ENCODE results near the gene PTGR2. TPM values are rescaled to one million over a fixed set of nuclear protein-coding genes. Genes with fewer than 3 reads are reported as not detected.
"Not testable (repeated sequence)": the region's sequence is repeated elsewhere in the genome, so short reads cannot be mapped to it uniquely, and the experiment has no call there.

PTGR2 gene
- polyA plus RNA-seq, 4 donors = 8.2 to 15.7 (median 13.4) TPM

- no peak for FAIRE-seq
- H3K27me3 ChIP-seq (ENCODE audit: control insufficient read depth in 3 of 3, insufficient read depth in 3 of 3, low read length in 3 of 3) = no peaks in the 10 kb centered on the region
- peaks cover 0 to 24% (median 12%) of the 10 kb centered on the region in 3 donors for H3K4me1 ChIP-seq (ENCODE audit: control insufficient read depth in 3 of 3, insufficient read depth in 2 of 3, low read depth in 1 of 3, low read length in 2 of 3)
- H3K4me3 ChIP-seq (ENCODE audit: low read depth in 1 of 3, low read length in 3 of 3) = no peak overlapping the region
- peaks cover 0 to 12% (median 2%) of the 10 kb centered on the region in 3 donors for H3K36me3 ChIP-seq (ENCODE audit: control insufficient read depth in 3 of 3, insufficient read depth in 2 of 3, low read depth in 1 of 3, low read length in 3 of 3)
- WGBS, 3 donors = 55 to 79% (median 55%) methylated on average over 8 of the region's 8 CpGs
- no peaks in the 10 kb centered on the region for H3K9me3 ChIP-seq (ENCODE audit: control insufficient read depth in 2 of 2, insufficient read depth in 1 of 2, low read depth in 1 of 2, low read length in 1 of 2)
- H3K27ac ChIP-seq (ENCODE audit: low read depth in 1 of 3, low read length in 2 of 3) = peak overlapping the region in 2 of 3 donors; percentile 3 to 16
- DNase-seq = peak; percentile 27 to 69
Measured at GRCh38 chr14:73865534-73866113, 14.0 kb downstream of the PTGR2 start.

GRCh38 chr14:73869754-73870153 is 18.1 kb downstream of the PTGR2 start:
- 92 to 98% (median 96%) methylated on average over 10 to 11 of the region's 11 CpGs for WGBS, 3 donors
- not testable (repeated sequence) for H3K27ac ChIP-seq (ENCODE audit: low read depth in 1 of 3, low read length in 2 of 3); H3K36me3 ChIP-seq (ENCODE audit: control insufficient read depth in 3 of 3, insufficient read depth in 2 of 3, low read depth in 1 of 3, low read length in 3 of 3); H3K4me1 ChIP-seq (ENCODE audit: control insufficient read depth in 3 of 3, insufficient read depth in 2 of 3, low read depth in 1 of 3, low read length in 2 of 3); DNase-seq; H3K27me3 ChIP-seq (ENCODE audit: control insufficient read depth in 3 of 3, insufficient read depth in 3 of 3, low read length in 3 of 3); H3K4me3 ChIP-seq (ENCODE audit: low read depth in 1 of 3, low read length in 3 of 3); H3K9me3 ChIP-seq (ENCODE audit: control insufficient read depth in 2 of 2, insufficient read depth in 1 of 2, low read depth in 1 of 2, low read length in 1 of 2); FAIRE-seq

GRCh38 chr14:73870525-73871235 is 19.0 kb downstream of the PTGR2 start:
- no peak for FAIRE-seq

GRCh38 chr14:73873660-73874059 is 22.0 kb downstream of the PTGR2 start:
- Histone ChIP-seq H3K4me1 (ENCODE audit: control insufficient read depth in 3 of 3, insufficient read depth in 2 of 3, low read depth in 1 of 3, low read length in 2 of 3) (no peaks in the 10 kb centered on the region), H3K4me3 (ENCODE audit: low read depth in 1 of 3, low read length in 3 of 3) (no peak overlapping the region), H3K36me3 (ENCODE audit: control insufficient read depth in 3 of 3, insufficient read depth in 2 of 3, low read depth in 1 of 3, low read length in 3 of 3) (peaks cover 0 to 1% (median 0%) of the 10 kb centered on the region in 3 donors), H3K9me3 (ENCODE audit: control insufficient read depth in 2 of 2, insufficient read depth in 1 of 2, low read depth in 1 of 2, low read length in 1 of 2) (no peaks in the 10 kb centered on the region), H3K27ac (ENCODE audit: low read depth in 1 of 3, low read length in 2 of 3) (no peak overlapping the region), H3K27me3 (ENCODE audit: control insufficient read depth in 3 of 3, insufficient read depth in 3 of 3, low read length in 3 of 3) (no peaks in the 10 kb centered on the region)
- no peak for FAIRE-seq
- DNase-seq = no peak
- WGBS, 3 donors = 74 to 88% (median 79%) methylated on average over 3 of the region's 3 CpGs

More at GRCh38 chr14:73870525-73871235, 19.0 kb downstream of the PTGR2 start:
- Histone ChIP-seq H3K9me3 (ENCODE audit: control insufficient read depth in 2 of 2, insufficient read depth in 1 of 2, low read depth in 1 of 2, low read length in 1 of 2) (no peaks in the 10 kb centered on the region), H3K27ac (ENCODE audit: low read depth in 1 of 3, low read length in 2 of 3) (no peak overlapping the region), H3K27me3 (ENCODE audit: control insufficient read depth in 3 of 3, insufficient read depth in 3 of 3, low read length in 3 of 3) (no peaks in the 10 kb centered on the region), H3K36me3 (ENCODE audit: control insufficient read depth in 3 of 3, insufficient read depth in 2 of 3, low read depth in 1 of 3, low read length in 3 of 3) (no peaks in the 10 kb centered on the region), H3K4me3 (ENCODE audit: low read depth in 1 of 3, low read length in 3 of 3) (no peak overlapping the region), H3K4me1 (ENCODE audit: control insufficient read depth in 3 of 3, insufficient read depth in 2 of 3, low read depth in 1 of 3, low read length in 2 of 3) (no peaks in the 10 kb centered on the region)
- 88 to 98% (median 96%) methylated on average over 2 of the region's 2 CpGs for WGBS, 3 donors
- DNase-seq = no peak

GRCh38 chr14:73877790-73878189 is 26.2 kb downstream of the PTGR2 start:
- FAIRE-seq (no peak), DNase-seq (no peak)
- Histone ChIP-seq H3K36me3 (ENCODE audit: control insufficient read depth in 3 of 3, insufficient read depth in 2 of 3, low read depth in 1 of 3, low read length in 3 of 3) (peaks cover 0 to 1% (median 0%) of the 10 kb centered on the region in 3 donors), H3K4me3 (ENCODE audit: low read depth in 1 of 3, low read length in 3 of 3) (no peak overlapping the region), H3K9me3 (ENCODE audit: control insufficient read depth in 2 of 2, insufficient read depth in 1 of 2, low read depth in 1 of 2, low read length in 1 of 2) (no peaks in the 10 kb centered on the region), H3K4me1 (ENCODE audit: control insufficient read depth in 3 of 3, insufficient read depth in 2 of 3, low read depth in 1 of 3, low read length in 2 of 3) (no peaks in the 10 kb centered on the region), H3K27me3 (ENCODE audit: control insufficient read depth in 3 of 3, insufficient read depth in 3 of 3, low read length in 3 of 3) (no peaks in the 10 kb centered on the region), H3K27ac (ENCODE audit: low read depth in 1 of 3, low read length in 2 of 3) (no peak overlapping the region)
- 84 to 94% (median 88%) methylated on average over 3 of the region's 3 CpGs for WGBS, 3 donors

- Histone ChIP-seq H3K4me3 (ENCODE audit: low read depth in 1 of 3, low read length in 3 of 3) (no peak overlapping the region), H3K36me3 (ENCODE audit: control insufficient read depth in 3 of 3, insufficient read depth in 2 of 3, low read depth in 1 of 3, low read length in 3 of 3) (peaks cover 0 to 1% (median 0%) of the 10 kb centered on the region in 3 donors), H3K27me3 (ENCODE audit: control insufficient read depth in 3 of 3, insufficient read depth in 3 of 3, low read length in 3 of 3) (no peaks in the 10 kb centered on the region), H3K27ac (ENCODE audit: low read depth in 1 of 3, low read length in 2 of 3) (no peak overlapping the region), H3K9me3 (ENCODE audit: control insufficient read depth in 2 of 2, insufficient read depth in 1 of 2, low read depth in 1 of 2, low read length in 1 of 2) (no peaks in the 10 kb centered on the region), H3K4me1 (ENCODE audit: control insufficient read depth in 3 of 3, insufficient read depth in 2 of 3, low read depth in 1 of 3, low read length in 2 of 3) (no peaks in the 10 kb centered on the region)
- WGBS, 3 donors = 86 to 92% (median 89%) methylated on average over 6 of the region's 6 CpGs
- DNase-seq (no peak), FAIRE-seq (no peak)
Measured at GRCh38 chr14:73878436-73878835, 26.8 kb downstream of the PTGR2 start.

- H3K4me1 ChIP-seq (ENCODE audit: control insufficient read depth in 3 of 3, insufficient read depth in 2 of 3, low read depth in 1 of 3, low read length in 2 of 3) = no peaks in the 10 kb centered on the region
- H3K9me3 ChIP-seq (ENCODE audit: control insufficient read depth in 2 of 2, insufficient read depth in 1 of 2, low read depth in 1 of 2, low read length in 1 of 2) = no peaks in the 10 kb centered on the region
- H3K36me3 ChIP-seq (ENCODE audit: control insufficient read depth in 3 of 3, insufficient read depth in 2 of 3, low read depth in 1 of 3, low read length in 3 of 3) = peaks cover 0 to 1% (median 0%) of the 10 kb centered on the region in 3 donors
- no peak for FAIRE-seq
- 68 to 81% (median 81%) methylated on average over 1 of the region's 1 CpG for WGBS, 3 donors
- no peaks in the 10 kb centered on the region for H3K27me3 ChIP-seq (ENCODE audit: control insufficient read depth in 3 of 3, insufficient read depth in 3 of 3, low read length in 3 of 3)
- DNase-seq = no peak
- H3K27ac ChIP-seq (ENCODE audit: low read depth in 1 of 3, low read length in 2 of 3) = no peak overlapping the region
- no peak overlapping the region for H3K4me3 ChIP-seq (ENCODE audit: low read depth in 1 of 3, low read length in 3 of 3)
Measured at GRCh38 chr14:73879027-73879426, 27.4 kb downstream of the PTGR2 start.

GRCh38 chr14:73884438-73885190 is 33.0 kb downstream of the PTGR2 start:
- FAIRE-seq (peak; percentile 62), DNase-seq (no peak)

More at GRCh38 chr14:73884438-73885190, 33.0 kb downstream of the PTGR2 start:
- Histone ChIP-seq H3K36me3 (ENCODE audit: control insufficient read depth in 3 of 3, insufficient read depth in 2 of 3, low read depth in 1 of 3, low read length in 3 of 3) (no peaks in the 10 kb centered on the region), H3K4me3 (ENCODE audit: low read depth in 1 of 3, low read length in 3 of 3) (no peak overlapping the region), H3K27me3 (ENCODE audit: control insufficient read depth in 3 of 3, insufficient read depth in 3 of 3, low read length in 3 of 3) (no peaks in the 10 kb centered on the region), H3K27ac (ENCODE audit: low read depth in 1 of 3, low read length in 2 of 3) (no peak overlapping the region), H3K4me1 (ENCODE audit: control insufficient read depth in 3 of 3, insufficient read depth in 2 of 3, low read depth in 1 of 3, low read length in 2 of 3) (peaks cover 0 to 6% (median 4%) of the 10 kb centered on the region in 3 donors), H3K9me3 (ENCODE audit: control insufficient read depth in 2 of 2, insufficient read depth in 1 of 2, low read depth in 1 of 2, low read length in 1 of 2) (no peaks in the 10 kb centered on the region)
- 74 to 80% (median 76%) methylated on average over 8 of the region's 8 CpGs for WGBS, 3 donors
